HG03521 (cell line): ENCODE results near the gene LIN37.
"Not testable (repeated sequence)": the region's sequence is repeated elsewhere in the genome, so short reads cannot be mapped to it uniquely, and the experiment has no call there.

Experiments used
- ATAC-seq: cut with Tn5 transposase; IDR thresholded peaks from one replicate; pipeline ENCODE4 v1.9.1; 2021; ENCODE audit warnings: mild to moderate bottlenecking, moderate library complexity; ENCODE audit not compliant: unreplicated experiment

LIN37 gene

DNA sequence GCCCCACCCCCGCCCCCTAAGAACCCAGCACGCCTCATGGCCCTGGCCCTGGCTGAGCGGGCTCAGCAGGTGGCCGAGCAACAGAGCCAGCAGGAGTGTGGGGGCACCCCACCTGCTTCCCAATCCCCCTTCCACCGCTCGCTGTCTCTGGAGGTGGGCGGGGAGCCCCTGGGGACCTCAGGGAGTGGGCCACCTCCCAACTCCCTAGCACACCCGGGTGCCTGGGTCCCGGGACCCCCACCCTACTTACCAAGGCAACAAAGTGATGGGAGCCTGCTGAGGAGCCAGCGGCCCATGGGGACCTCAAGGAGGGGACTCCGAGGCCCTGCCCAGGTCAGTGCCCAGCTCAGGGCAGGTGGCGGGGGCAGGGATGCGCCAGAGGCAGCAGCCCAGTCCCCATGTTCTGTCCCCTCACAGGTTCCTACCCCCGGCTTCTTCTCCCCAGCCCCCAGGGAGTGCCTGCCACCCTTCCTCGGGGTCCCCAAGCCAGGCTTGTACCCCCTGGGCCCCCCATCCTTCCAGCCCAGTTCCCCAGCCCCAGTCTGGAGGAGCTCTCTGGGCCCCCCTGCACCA is 38.9 kb downstream of the LIN37 start:
- ATAC-seq, result no peak

DNA sequence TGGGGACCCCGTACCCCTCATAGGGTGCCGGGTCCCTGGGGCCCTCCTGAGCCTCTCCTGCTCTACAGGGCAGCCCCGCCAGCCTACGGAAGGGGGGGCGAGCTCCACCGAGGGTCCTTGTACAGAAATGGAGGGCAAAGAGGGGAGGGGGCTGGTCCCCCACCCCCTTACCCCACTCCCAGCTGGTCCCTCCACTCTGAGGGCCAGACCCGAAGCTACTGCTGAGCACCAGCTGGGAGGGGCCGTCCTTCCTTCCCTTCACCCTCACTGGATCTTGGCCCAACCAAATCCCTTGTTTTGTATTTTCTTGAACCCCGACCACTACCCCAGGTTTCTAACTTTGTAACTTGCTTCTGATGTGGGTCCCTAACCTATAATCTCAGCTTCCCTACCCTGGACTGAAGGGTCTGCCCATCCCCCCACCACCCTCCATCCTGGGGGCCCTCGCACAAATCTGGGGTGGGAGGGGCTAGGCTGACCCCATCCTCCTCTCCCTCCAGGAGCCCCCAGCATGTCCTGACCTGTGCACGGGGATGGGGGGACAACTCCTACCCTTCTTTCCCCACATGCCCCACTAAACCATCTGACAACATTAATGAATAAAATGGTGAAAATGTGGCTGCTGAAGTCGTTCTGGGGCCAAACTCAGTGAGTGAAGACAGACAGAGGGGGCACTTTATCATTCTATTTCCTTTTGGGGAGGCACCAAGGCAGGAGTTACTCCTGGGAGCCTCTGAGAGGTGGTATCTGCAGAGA is 40.0 kb downstream of the LIN37 start:
- ATAC-seq, result no peak

DNA sequence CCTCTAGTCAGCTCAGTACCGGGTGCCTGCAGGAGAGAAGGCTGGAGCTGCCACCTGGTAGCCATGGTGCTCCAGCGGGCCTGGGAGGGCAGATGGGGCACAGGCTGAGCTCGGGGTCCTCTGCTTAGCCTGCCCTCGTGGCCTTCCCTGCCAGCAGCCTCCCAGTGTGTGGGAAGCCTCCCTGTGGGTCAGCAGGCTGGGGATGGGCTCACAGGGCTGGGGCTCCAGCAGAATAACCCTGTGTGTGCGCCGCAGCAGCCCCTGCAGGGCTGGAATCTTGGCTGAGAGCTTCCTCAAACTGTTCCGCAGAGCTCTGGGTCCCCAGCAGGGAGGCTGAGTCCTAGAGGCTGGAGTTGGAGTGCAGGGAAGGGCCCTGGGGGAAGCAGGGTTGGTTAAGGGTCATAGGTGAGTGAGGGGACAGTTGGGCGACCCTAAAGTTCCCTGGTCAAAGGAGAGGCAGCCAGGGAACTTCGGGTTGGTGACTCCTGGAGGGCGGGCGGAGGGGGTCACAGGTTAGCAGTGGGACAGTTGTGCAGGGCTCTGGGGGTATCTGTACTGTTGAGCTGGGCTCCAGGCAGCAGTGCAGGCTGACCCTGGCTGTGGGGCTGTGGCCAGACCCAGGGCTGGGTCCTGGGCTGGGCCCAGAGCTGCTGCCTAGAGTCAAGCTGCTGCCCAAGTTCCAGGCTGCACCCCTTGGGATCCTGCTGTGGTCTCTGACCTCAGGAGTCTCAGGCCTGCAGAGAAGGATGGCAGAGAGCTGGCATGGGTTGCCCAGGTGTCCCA is 41.0 kb downstream of the LIN37 start:
- ATAC-seq, result no peak

DNA sequence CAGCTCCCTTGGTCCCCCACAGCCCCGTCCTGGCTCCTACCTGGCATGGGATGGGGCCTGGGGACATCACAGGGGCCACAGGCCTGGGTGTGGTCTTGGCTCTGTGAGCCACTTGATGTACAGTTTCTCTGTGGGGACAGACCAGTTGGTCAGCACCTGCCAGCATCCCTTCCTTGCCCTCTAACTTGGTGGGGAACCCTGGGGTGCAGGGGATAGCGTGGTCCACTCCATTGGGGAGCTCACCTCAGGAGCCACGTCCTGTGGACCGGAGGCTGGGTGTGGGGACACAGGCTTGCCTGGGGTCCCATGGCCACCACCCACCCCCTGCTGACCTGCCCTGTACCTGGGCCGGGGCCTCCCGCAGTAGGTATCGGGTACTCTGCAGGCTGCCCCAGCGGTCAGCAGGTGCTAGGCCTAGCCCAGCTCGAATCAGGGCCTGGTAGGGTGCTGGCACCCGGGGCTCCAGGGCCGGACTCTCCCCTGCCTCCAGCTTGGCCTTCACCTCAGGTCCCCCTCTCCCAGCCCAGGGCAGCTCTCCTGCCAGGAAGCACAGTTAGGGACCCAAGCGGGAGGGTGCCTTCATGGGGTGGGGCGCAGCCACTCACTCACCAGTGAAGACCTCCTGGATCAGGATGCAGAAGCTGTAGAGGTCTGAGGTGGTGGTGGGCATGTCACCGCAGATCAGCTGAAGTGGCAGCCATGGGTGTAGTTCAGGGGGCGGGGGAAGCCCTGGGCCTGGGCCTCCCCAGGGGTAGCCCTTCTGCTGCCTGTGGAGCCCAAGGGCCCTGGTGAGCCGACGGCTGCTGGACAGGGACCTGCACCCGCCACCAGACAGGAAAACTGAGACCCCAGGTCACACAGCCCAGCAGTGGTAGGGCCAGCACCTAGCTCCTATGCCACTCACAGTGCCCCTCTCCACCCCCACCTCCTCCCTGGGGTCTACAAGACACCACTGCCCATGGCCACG is 41.9 kb downstream of the LIN37 start:
- ATAC-seq, result no peak

DNA sequence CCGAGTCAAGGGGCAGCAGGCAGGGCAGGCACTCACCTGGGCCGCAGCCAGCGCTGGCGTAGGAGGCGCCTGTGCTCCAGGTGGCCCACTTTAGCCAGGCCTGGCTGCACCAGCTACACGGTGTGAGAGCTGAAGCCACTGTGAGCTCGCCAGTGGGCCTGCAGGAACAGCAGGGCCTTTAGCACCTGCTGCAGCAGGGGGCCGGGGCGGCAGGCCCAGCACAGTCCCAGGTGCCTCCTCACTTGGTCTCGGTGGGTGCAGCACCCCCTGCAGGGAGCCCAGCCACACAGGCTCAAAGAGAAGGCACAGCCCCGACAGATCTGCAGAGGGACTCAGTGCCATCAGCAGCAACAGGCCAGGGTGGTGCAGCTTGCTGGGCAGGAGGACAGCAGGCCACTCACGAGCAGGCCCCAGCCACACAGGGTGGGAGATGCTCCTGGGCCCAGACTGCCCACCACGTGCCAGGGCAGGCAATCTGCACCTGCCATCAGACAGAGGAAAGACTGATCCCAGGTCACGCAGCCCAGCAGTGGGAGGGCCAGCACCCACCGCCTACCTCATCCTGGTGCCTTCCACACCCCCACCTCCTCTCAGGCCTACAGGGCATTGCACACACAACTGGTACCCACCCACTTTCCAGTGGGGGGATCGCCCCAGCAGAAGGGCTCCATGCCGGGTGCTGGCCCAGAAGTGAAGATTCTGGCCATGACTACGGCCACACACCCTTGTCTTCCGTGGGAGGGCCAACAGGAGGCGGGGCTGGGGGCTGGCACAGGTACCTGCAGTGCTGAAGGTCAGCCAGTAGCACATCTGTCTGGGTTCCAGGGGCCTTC is 42.8 kb downstream of the LIN37 start:
- ATAC-seq, result no peak

DNA sequence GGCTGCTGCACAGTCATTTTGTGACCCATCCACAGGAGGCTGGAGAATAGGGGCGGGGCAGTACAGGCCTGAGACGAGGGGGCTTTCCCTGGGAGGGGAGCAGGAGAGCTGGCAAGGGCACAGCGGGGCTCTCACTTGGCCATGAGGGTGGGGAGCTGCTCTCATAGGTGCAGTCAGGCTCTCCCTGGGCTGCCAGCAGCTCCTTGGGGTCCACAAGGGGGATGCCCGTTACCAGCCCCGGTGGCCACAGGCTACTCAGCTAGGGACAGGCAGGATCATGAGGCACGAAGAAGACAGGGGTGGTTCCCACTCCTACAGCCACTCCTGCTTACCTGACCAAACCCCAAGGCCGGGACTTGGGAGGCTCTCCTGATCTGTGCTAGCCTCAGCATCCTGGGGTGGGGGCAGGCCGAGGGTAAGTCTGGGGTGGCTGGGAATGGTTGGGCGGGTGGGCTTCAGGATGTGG is 43.5 kb downstream of the LIN37 start:
- ATAC-seq, result no peak

DNA sequence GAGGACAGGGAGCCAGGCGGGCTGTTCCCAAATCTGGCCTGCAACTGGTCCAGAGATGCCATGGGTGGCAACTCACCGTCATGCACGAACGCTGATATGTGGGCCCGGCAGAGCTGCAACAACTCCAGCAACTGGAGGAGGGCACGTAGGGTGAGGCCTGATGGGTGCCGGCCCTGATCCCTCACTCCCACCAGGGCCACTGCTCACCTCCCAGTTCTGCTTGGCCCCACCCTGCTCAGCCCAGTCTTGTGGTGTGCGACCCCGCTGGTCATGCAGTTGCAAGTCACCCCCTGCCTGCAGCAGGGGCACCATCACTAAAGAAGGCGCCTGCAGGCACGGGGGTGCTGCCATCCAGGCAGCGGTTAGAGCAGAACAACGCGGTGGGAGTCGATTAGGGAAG is 43.9 kb downstream of the LIN37 start:
- ATAC-seq, result no peak

DNA sequence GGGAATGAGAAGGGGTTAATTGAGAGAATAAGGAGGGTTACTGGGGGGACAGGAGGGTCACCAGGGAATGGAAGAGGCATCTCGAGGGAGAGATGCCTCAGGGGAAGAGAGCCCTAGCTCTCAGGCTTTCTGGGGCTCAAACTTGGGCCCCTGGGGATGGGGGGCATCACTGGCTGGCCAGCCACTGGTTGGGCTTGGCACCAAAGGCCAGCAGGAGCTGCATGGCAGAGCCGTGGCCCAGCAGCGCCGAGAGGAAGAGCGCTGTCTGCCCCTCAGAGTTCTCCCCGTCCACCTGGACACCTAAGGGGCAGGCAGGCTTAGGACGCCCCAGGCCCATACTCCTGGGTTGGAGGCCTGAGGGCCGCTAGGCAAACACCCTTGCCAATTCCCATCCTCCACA is 44.5 kb downstream of the LIN37 start:
- no peak for ATAC-seq

DNA sequence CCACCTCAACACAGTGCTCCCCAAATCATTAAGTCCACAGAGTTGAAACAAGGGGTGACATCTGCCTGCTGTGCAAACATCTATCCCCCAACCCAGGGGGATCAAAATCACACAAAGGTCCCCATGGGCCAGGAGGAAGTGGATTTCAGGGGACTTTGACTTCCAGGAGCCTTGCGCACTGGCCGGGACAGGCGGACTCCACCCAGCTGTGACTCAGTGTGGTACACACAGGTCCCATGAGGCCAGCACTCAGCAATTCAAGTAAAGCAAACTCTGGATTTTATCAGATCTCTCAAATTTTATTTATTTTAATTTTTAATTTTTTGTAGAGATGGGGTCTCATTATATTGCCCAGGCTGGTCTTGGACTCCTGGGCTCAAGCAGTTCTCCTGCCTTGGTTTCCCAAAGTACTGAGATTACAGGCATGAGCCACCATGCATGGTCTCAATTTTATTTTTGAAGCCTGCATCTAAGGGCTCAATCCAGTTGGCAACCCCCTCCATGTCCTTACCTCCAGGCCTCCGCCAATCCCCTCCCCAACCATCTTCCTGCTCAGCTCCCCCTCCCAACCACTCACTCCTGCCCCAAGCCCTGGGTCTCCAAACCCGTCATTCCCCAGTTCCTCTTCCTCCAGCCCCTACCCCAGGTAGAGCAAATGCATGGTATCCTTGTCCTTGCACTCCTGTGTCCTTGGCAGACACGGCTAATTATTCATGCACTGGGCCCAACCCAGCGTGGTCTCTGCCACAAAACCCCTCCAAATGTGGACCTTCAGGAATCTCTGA is 45.2 kb downstream of the LIN37 start:
- no peak for ATAC-seq

DNA sequence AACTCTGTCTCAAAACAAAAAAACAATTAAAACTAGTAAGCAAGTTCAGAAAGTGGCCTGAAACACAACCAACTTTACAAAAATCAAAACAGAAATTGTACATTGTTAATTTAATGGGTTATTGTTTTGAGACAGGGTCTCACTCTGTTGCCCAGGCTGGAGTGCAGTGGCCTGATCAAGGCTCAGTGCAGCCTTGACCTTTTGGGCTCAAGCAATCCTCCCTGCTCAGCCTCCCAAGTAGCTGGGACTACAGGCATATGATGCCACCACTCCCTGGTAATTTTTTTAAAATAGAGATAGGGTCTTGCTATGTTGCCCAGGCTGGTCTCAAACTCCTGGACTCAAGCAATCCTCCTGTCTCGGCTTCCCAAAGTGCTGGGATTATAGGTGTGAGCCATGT is 47.2 kb downstream of the LIN37 start:
- not testable (repeated sequence) for ATAC-seq

DNA sequence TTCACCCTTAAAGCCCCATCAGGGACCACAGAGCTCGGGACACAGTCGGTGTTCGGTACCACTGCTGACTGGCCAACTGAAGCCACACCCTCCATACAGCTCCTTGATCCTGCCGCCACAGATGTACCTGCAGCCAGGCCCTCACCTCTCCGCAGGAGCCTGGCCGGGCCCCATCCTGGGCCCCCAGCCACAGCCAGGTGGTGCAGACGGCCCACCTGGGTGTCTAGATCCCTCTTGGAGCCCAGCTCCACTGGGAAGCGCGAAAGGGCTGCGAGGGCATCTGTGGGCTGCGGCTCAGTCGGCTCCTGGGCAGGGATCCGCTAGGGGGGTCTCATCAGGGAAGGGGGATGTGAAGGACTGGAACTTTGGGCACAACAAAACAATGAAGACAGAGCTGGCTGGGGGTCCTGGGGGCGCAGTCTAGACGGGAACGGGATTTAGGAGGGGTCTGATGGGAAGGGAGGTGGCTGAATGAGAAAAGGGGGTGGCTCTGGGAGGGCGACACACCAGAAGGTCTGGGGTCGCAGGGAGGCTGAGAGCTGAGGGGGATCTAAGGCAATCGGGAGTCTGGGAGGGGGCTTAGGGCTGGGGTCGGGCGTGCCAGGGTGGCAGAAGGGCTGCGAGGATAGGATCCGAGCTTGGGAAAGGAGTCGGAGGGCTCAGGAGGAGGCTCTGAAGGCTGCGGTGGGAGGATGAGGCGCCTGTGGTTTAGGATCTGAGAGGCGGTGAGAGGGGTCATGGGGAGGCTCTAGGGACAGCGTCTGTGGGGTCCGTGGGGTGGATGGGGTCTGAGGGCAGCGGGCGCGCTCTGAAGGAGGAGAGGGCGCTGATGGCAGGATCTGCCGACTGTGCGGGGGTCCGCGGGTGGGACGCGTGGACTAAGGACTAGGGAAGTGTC is 48.5 kb downstream of the LIN37 start:
- ATAC-seq, result no peak

DNA sequence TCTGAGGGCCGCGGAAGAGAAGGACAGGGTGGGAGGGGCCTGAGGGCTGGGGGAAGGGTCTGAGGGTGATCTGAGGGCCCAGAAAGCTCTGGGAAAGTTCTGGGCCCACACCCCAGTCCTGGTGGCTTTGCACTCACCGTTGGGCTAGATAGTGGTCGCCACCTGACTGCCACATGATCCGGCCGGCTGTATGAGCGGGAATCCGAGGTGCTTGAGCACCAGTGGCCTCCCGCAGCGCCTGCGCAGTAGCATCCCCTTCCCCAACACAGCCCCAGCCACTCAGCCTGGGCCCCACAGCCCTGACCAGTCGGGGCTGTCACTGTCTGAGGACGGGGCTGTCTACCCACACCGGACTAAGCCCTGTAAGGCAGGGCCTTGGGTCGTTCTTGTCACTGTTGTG is 49.3 kb downstream of the LIN37 start:
- ATAC-seq, result no peak

DNA sequence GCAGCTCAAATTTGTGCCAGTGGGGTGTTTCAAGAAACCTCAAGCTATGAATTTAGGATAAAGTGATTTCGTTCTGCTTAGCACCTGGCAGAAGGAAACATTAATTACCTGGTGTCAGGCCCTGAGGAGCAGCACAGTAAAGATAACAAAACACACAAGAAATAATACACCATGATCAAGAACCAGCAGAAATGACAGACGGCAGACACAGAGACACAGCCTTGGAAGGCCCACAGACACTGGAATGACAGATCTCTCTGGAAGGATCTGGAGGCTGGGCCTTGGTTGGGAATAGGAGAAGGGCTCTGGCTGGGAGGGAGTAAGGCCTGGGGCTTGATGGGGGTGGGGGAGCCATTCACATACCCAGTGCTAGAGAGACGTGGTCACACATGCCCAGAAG is 53.5 kb downstream of the LIN37 start:
- no peak for ATAC-seq
